WTC11 (cell line): ENCODE data around the gene ZNF423. TPM values are rescaled to one million over a fixed set of nuclear protein-coding genes. Genes with fewer than 3 reads are reported as not detected.

Experiments used
- ATAC-seq: fragments of 200-7000 bp; cut with Tn5 transposase; 2 replicates; pipeline ENCODE4 v1.10.0; 2021; ENCODE audit warnings: mild to moderate bottlenecking, moderate library complexity
- CTCF ChIA-PET: fragments of 300-600 bp; sonication (Branson Sonifier 250); formaldehyde crosslinking; loops from one replicate; lab custom pipeline; 2021; ENCODE audit warnings: antibody characterized with exemption; lab: Charles Lee
- POLR2A ChIA-PET: fragments of 350-600 bp; sonication (Branson Sonifier 250); formaldehyde crosslinking; loops from one replicate; lab custom pipeline; 2021; ENCODE audit warnings: antibody characterized with exemption; lab: Charles Lee
- DNase-seq: peaks from one replicate; pipeline ENCODE4 v3.0.0; 2021; ENCODE audit warnings: low spot score
- H3K27ac Mint-ChIP-seq: 2 replicates; pipeline ENCODE4 v1.8.0; 2021; ENCODE audit warnings: mixed read lengths
- H3K27me3 Mint-ChIP-seq: 2 replicates; pipeline ENCODE4 v1.8.0; 2021; ENCODE audit warnings: low read depth, mild to moderate bottlenecking, moderate library complexity, mixed read lengths
- H3K36me3 Mint-ChIP-seq: 2 replicates; pipeline ENCODE4 v1.8.0; 2021; ENCODE audit warnings: mixed read lengths
- H3K4me1 Mint-ChIP-seq: 2 replicates; pipeline ENCODE4 v1.8.0; 2022; ENCODE audit warnings: mixed read lengths
- H3K4me3 Mint-ChIP-seq: 2 replicates; pipeline ENCODE4 v1.8.0; 2021; ENCODE audit warnings: mild to moderate bottlenecking, moderate library complexity, mixed read lengths
- H3K9me3 Mint-ChIP-seq: 2 replicates; pipeline ENCODE4 v1.8.0; 2021; ENCODE audit warnings: mixed read lengths
- CREB1 ChIP-seq: sonication (generic); formaldehyde crosslinking; IDR thresholded peaks from 2 replicates; pipeline ENCODE4 v1.8.0; 2023; ENCODE audit warnings: mild to moderate bottlenecking, missing genetic modification reagents
- ETV6 ChIP-seq: sonication (generic); formaldehyde crosslinking; IDR thresholded peaks from 2 replicates; pipeline ENCODE4 v1.8.1; 2022; ENCODE audit warnings: mild to moderate bottlenecking, missing genetic modification reagents
- FOXK1 ChIP-seq: sonication (generic); formaldehyde crosslinking; IDR thresholded peaks from 2 replicates; pipeline ENCODE4 v1.8.0; 2022; ENCODE audit warnings: mild to moderate bottlenecking, moderate library complexity, missing genetic modification reagents
- KAT7 ChIP-seq: sonication (generic); formaldehyde crosslinking; IDR thresholded peaks from 2 replicates; pipeline ENCODE4 v1.8.1; 2023; ENCODE audit warnings: missing genetic modification reagents, mild to moderate bottlenecking, borderline replicate concordance
- NR3C1 ChIP-seq: sonication (generic); formaldehyde crosslinking; conservative IDR thresholded peaks from 2 replicates; pipeline ENCODE4 v1.8.1; 2023; ENCODE audit warnings: low read depth, mild to moderate bottlenecking, missing genetic modification reagents
- OVOL2 ChIP-seq: fragments of 250-450 bp; sonication (Bioruptor Pico); IDR thresholded peaks from 2 replicates; pipeline ENCODE4 v1.9.0; 2021; ENCODE audit warnings: mild to moderate bottlenecking, borderline replicate concordance
- SMAD4 ChIP-seq: sonication (generic); formaldehyde crosslinking; IDR thresholded peaks from 2 replicates; pipeline ENCODE4 v1.8.0; 2022; ENCODE audit warnings: mild to moderate bottlenecking, missing genetic modification reagents
- SOX15 ChIP-seq: fragments of 250-450 bp; sonication (Bioruptor Pico); IDR thresholded peaks from 2 replicates; pipeline ENCODE4 v1.9.0; 2021; ENCODE audit warnings: mild to moderate bottlenecking
- SP1 ChIP-seq: sonication (generic); formaldehyde crosslinking; conservative IDR thresholded peaks from 2 replicates; pipeline ENCODE4 v1.8.1; 2022; ENCODE audit warnings: missing genetic modification reagents
- TCF7 ChIP-seq: sonication (generic); formaldehyde crosslinking; IDR thresholded peaks from 2 replicates; pipeline ENCODE4 v1.8.0; 2022; ENCODE audit warnings: mild to moderate bottlenecking, low read depth, missing genetic modification reagents, moderate library complexity
- ZNF121 ChIP-seq: sonication (generic); formaldehyde crosslinking; IDR thresholded peaks from 2 replicates; pipeline ENCODE4 v1.8.0; 2023; ENCODE audit warnings: missing genetic modification reagents
- total RNA-seq: library from RNA; stranded (reverse); gene quantifications from 3 replicates; pipeline ENCODE4 v1.2.3, GENCODE V29; 2021
- TF ChIP-seq, protein P1 (sequence below): sonication (generic); formaldehyde crosslinking; IDR thresholded peaks from 2 replicates; pipeline ENCODE4 v1.8.1; 2022; ENCODE audit warnings: missing genetic modification reagents, borderline replicate concordance
- TF ChIP-seq, protein P2 (sequence below): sonication (generic); formaldehyde crosslinking; conservative IDR thresholded peaks from 2 replicates; pipeline ENCODE4 v1.8.1; 2023; ENCODE audit warnings: mild to moderate bottlenecking, low read depth, missing genetic modification reagents, moderate library complexity
- TF ChIP-seq, protein P3 (sequence below): fragments of 200-600 bp; IDR thresholded peaks from 2 replicates; pipeline ENCODE4 v1.8.0; 2022; ENCODE audit warnings: antibody characterized with exemption
- TF ChIP-seq, protein P4 (sequence below): fragments of 250-450 bp; sonication (Bioruptor Pico); IDR thresholded peaks from 2 replicates; pipeline ENCODE4 v1.9.0; 2021; ENCODE audit warnings: mild to moderate bottlenecking
- TF ChIP-seq, protein P5 (sequence below): fragments of 250-450 bp; sonication (Bioruptor Pico); conservative IDR thresholded peaks from 2 replicates; pipeline ENCODE4 v1.9.0; 2021; ENCODE audit warnings: mild to moderate bottlenecking
- TF ChIP-seq, protein P6 (sequence below): fragments of 250-450 bp; sonication (Bioruptor Pico); IDR thresholded peaks from 2 replicates; pipeline ENCODE4 v1.9.0; 2021; ENCODE audit warnings: moderate library complexity, mild to moderate bottlenecking, inconsistent platforms, borderline replicate concordance
- TF ChIP-seq, protein P7 (sequence below): fragments of 250-450 bp; sonication (Bioruptor Pico); IDR thresholded peaks from 2 replicates; pipeline ENCODE4 v2.1.2; 2022; ENCODE audit warnings: mild to moderate bottlenecking, moderate library complexity
- TF ChIP-seq, protein P8 (sequence below): sonication (generic); formaldehyde crosslinking; IDR thresholded peaks from 2 replicates; pipeline ENCODE4 v1.8.1; 2022; ENCODE audit warnings: mild to moderate bottlenecking, moderate library complexity, missing genetic modification reagents
- TF ChIP-seq, protein P9 (sequence below): sonication (generic); formaldehyde crosslinking; IDR thresholded peaks from 2 replicates; pipeline ENCODE4 v1.8.0; 2023; ENCODE audit warnings: missing genetic modification reagents
- TF ChIP-seq, protein P10 (sequence below): sonication (generic); formaldehyde crosslinking; IDR thresholded peaks from 2 replicates; pipeline ENCODE4 v1.8.1; 2022; ENCODE audit warnings: mild to moderate bottlenecking, missing genetic modification reagents, moderate library complexity, borderline replicate concordance

The ZNF423 gene
- total RNA-seq, 1 experiment from 2014 or later, result 38.8 TPM

DNA sequence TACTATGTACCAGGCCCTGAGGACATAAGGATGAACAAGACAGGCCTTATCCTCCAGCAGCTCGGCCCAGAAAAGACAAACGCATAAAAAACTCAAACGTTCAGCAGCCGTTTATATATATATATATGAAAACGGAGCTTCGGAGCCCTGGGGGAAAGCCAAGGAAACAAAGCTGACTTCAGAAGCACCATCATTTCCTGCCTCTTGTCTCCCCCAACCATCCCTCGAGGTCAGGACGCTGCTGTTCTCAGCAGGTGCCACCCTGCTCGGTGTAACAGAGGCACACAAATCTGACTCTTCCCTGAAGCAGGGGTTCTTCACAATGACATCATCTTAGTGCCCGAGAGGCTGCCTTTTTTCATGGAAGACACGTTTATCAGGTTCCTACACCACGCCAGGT lies 146.9 kb downstream of the ZNF423 start:
- Mint-ChIP-seq H3K27ac (peak overlapping the region; percentile 47), H3K27me3 (no peaks in the 10 kb centered on the region), H3K4me1 (peaks cover 43% of the 10 kb centered on the region), H3K4me3 (no peak overlapping the region), H3K36me3 (no peaks in the 10 kb centered on the region), H3K9me3 (no peaks in the 10 kb centered on the region)
- ChIA-PET CTCF (interaction anchor here (0.6 to 1.5 kb wide), 4 partner anchors 65 to 212 kb away, joined by 3 to 4 read pairs (median 3); no protein-coding TSS in a partner anchor), POLR2A (no interaction called here)
- peak; percentile 34; the same call in 1 of the 2 replicates for ATAC-seq
- TF ChIP-seq, protein P1, sequence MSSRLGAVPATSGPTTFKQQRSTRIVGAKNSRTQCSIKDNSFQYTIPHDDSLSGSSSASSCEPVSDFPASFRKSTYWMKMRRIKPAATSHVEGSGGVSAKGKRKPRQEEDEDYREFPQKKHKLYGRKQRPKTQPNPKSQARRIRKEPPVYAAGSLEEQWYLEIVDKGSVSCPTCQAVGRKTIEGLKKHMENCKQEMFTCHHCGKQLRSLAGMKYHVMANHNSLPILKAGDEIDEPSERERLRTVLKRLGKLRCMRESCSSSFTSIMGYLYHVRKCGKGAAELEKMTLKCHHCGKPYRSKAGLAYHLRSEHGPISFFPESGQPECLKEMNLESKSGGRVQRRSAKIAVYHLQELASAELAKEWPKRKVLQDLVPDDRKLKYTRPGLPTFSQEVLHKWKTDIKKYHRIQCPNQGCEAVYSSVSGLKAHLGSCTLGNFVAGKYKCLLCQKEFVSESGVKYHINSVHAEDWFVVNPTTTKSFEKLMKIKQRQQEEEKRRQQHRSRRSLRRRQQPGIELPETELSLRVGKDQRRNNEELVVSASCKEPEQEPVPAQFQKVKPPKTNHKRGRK, result no peak
- TF ChIP-seq ETV6 (CRISPR knock-in tag) (no peak), SOX15 (no peak), CREB1 (no peak), SP1 (CRISPR knock-in tag) (no peak), SMAD4 (CRISPR knock-in tag) (no peak), TCF7 (CRISPR knock-in tag) (no peak), FOXK1 (CRISPR knock-in tag) (no peak), KAT7 (CRISPR knock-in tag) (no peak), NR3C1 (CRISPR knock-in tag) (no peak)
- TF ChIP-seq, protein P2, sequence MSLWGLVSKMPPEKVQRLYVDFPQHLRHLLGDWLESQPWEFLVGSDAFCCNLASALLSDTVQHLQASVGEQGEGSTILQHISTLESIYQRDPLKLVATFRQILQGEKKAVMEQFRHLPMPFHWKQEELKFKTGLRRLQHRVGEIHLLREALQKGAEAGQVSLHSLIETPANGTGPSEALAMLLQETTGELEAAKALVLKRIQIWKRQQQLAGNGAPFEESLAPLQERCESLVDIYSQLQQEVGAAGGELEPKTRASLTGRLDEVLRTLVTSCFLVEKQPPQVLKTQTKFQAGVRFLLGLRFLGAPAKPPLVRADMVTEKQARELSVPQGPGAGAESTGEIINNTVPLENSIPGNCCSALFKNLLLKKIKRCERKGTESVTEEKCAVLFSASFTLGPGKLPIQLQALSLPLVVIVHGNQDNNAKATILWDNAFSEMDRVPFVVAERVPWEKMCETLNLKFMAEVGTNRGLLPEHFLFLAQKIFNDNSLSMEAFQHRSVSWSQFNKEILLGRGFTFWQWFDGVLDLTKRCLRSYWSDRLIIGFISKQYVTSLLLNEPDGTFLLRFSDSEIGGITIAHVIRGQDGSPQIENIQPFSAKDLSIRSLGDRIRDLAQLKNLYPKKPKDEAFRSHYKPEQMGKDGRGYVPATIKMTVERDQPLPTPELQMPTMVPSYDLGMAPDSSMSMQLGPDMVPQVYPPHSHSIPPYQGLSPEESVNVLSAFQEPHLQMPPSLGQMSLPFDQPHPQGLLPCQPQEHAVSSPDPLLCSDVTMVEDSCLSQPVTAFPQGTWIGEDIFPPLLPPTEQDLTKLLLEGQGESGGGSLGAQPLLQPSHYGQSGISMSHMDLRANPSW (CRISPR knock-in tag), result no peak
- TF ChIP-seq, protein P3, sequence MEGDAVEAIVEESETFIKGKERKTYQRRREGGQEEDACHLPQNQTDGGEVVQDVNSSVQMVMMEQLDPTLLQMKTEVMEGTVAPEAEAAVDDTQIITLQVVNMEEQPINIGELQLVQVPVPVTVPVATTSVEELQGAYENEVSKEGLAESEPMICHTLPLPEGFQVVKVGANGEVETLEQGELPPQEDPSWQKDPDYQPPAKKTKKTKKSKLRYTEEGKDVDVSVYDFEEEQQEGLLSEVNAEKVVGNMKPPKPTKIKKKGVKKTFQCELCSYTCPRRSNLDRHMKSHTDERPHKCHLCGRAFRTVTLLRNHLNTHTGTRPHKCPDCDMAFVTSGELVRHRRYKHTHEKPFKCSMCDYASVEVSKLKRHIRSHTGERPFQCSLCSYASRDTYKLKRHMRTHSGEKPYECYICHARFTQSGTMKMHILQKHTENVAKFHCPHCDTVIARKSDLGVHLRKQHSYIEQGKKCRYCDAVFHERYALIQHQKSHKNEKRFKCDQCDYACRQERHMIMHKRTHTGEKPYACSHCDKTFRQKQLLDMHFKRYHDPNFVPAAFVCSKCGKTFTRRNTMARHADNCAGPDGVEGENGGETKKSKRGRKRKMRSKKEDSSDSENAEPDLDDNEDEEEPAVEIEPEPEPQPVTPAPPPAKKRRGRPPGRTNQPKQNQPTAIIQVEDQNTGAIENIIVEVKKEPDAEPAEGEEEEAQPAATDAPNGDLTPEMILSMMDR, result no peak
- TF ChIP-seq, protein P4, sequence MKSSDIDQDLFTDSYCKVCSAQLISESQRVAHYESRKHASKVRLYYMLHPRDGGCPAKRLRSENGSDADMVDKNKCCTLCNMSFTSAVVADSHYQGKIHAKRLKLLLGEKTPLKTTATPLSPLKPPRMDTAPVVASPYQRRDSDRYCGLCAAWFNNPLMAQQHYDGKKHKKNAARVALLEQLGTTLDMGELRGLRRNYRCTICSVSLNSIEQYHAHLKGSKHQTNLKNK (CRISPR knock-in tag), result no peak
- TF ChIP-seq, protein P5, sequence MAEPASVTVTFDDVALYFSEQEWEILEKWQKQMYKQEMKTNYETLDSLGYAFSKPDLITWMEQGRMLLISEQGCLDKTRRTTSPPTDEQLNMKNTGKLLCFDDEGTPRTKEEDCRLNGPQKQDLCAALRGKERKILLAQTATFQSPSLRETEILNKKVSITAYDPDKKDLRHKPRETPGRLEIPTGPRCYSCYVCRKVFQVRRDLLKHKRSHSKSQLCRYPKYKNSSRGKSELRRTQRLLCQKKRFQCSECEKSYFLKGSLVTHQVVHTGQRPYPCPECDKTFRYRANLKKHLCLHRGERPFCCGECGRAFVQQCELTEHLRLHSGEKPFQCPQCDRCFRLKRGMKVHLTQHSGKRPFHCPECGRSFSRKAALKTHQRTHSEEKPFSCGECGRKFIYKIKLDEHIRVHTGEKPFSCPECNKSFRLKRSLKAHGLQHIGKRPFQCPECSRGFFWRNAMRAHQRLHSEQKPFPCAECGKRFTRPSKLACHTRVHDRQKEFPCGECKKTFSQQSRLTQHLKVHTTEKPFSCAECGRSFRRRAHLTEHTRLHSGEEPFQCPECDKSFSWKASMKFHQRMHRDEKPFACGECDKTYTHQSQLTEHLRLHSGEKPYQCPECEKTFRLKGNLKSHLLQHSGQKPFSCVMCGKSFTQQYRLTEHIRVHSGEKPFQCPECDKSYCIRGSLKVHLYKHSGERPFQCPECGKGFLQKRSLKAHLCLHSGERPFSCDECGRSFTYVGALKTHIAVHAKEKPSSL (CRISPR knock-in tag), result no peak
- TF ChIP-seq, protein P6, sequence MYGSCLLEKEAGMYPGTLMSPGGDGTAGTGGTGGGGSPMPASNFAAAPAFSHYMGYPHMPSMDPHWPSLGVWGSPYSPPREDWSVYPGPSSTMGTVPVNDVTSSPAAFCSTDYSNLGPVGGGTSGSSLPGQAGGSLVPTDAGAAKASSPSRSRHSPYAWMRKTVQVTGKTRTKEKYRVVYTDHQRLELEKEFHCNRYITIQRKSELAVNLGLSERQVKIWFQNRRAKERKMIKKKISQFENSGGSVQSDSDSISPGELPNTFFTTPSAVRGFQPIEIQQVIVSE (CRISPR knock-in tag), result no peak
- no peak for DNase-seq

DNA sequence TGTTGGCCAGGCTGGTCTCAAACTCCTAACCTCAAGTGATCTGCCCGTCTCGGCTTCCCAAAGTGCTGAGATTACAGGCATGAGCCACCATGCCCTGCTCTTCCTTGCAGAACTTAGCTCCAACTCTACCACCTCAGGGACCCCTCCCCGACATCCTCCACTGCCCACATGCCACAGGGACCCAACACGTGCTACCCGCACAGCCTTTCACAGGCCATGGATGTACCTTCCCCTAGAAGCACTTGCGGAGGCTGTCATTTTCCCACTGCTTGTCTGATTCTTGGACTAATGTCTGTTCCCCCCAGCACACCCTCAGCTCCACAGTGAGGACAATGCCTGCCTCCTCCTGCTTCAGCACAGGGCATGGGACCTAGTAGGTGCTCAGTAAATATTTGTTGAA lies 147.4 kb downstream of the ZNF423 start:
- H3K9me3 Mint-ChIP-seq, result no peaks in the 10 kb centered on the region
- TF ChIP-seq KAT7 (CRISPR knock-in tag) (no peak), ZNF121 (no peak), SMAD4 (CRISPR knock-in tag) (no peak), OVOL2 (CRISPR knock-in tag) (no peak)
- TF ChIP-seq, protein P7, sequence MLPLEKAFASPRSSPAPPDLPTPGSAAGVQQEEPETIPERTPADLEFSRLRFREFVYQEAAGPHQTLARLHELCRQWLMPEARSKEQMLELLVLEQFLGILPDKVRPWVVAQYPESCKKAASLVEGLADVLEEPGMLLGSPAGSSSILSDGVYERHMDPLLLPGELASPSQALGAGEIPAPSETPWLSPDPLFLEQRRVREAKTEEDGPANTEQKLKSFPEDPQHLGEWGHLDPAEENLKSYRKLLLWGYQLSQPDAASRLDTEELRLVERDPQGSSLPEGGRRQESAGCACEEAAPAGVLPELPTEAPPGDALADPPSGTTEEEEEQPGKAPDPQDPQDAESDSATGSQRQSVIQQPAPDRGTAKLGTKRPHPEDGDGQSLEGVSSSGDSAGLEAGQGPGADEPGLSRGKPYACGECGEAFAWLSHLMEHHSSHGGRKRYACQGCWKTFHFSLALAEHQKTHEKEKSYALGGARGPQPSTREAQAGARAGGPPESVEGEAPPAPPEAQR (CRISPR knock-in tag), result no peak
- TF ChIP-seq, protein P8, sequence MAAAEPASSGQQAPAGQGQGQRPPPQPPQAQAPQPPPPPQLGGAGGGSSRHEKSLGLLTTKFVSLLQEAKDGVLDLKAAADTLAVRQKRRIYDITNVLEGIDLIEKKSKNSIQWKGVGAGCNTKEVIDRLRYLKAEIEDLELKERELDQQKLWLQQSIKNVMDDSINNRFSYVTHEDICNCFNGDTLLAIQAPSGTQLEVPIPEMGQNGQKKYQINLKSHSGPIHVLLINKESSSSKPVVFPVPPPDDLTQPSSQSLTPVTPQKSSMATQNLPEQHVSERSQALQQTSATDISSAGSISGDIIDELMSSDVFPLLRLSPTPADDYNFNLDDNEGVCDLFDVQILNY, result no peak
- TF ChIP-seq, protein P9, sequence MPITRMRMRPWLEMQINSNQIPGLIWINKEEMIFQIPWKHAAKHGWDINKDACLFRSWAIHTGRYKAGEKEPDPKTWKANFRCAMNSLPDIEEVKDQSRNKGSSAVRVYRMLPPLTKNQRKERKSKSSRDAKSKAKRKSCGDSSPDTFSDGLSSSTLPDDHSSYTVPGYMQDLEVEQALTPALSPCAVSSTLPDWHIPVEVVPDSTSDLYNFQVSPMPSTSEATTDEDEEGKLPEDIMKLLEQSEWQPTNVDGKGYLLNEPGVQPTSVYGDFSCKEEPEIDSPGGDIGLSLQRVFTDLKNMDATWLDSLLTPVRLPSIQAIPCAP (CRISPR knock-in tag), result no peak
- TF ChIP-seq, protein P10, sequence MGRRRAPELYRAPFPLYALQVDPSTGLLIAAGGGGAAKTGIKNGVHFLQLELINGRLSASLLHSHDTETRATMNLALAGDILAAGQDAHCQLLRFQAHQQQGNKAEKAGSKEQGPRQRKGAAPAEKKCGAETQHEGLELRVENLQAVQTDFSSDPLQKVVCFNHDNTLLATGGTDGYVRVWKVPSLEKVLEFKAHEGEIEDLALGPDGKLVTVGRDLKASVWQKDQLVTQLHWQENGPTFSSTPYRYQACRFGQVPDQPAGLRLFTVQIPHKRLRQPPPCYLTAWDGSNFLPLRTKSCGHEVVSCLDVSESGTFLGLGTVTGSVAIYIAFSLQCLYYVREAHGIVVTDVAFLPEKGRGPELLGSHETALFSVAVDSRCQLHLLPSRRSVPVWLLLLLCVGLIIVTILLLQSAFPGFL (CRISPR knock-in tag), result no peak

More for the DNA sequence above, 147.4 kb downstream of the ZNF423 start:
- CTCF ChIA-PET, result interaction anchor here (0.6 to 1.5 kb wide), 3 partner anchors 64 to 149 kb away, joined by 3 to 4 read pairs (median 3); no protein-coding TSS in a partner anchor
- H3K36me3 Mint-ChIP-seq, result no peaks in the 10 kb centered on the region
- POLR2A ChIA-PET, result no interaction called here
- peaks cover 43% of the 10 kb centered on the region for H3K4me1 Mint-ChIP-seq
- 0 out of 2 replicates have a peak overlapping the region, but pooled peaks have one; percentile 51 for H3K27ac Mint-ChIP-seq
- ATAC-seq, result no peak
- no peaks in the 10 kb centered on the region for H3K27me3 Mint-ChIP-seq
- no peak for DNase-seq
- H3K4me3 Mint-ChIP-seq, result no peak overlapping the region
